GM12874 (cell line): Measurements from ENCODE around the gene TMTC2.

ENCODE experiments used
- CTCF ChIP-seq: IDR thresholded peaks from 2 replicates; pipeline ENCODE4 v1.5.1; 2011; ENCODE audit warnings: low read depth, mild to moderate bottlenecking, control low read depth, low read length, moderate library complexity; ENCODE audit not compliant: insufficient read depth

TMTC2 gene

GRCh38 chr12:82952946-82953345 lies 266.2 kb downstream of the TMTC2 start:
- no peak for TF ChIP-seq CTCF

- TF ChIP-seq CTCF: no peak
Measured at GRCh38 chr12:82953397-82953796, 266.7 kb downstream of the TMTC2 start.

GRCh38 chr12:82954064-82954463 lies 267.4 kb downstream of the TMTC2 start:
- no peak for TF ChIP-seq CTCF

- TF ChIP-seq CTCF: no peak
Measured at GRCh38 chr12:82954572-82954971, 267.9 kb downstream of the TMTC2 start.

- no peak for TF ChIP-seq CTCF
Measured at GRCh38 chr12:82955043-82955442, 268.3 kb downstream of the TMTC2 start.

GRCh38 chr12:82958966-82959365 lies 272.3 kb downstream of the TMTC2 start:
- no peak for TF ChIP-seq CTCF

- TF ChIP-seq CTCF: no peak
Measured at GRCh38 chr12:82959821-82960220, 273.1 kb downstream of the TMTC2 start.

GRCh38 chr12:82961835-82962234 lies 275.1 kb downstream of the TMTC2 start:
- no peak for TF ChIP-seq CTCF
